GM10248 (cell line): ENCODE data around the gene VSTM1.

ENCODE experiments used
- CTCF ChIA-PET: fragments of 300-600 bp; sonication (Branson Sonifier 250); formaldehyde crosslinking; extraction: SDS; loops from one replicate; lab custom pipeline; 2021; ENCODE audit warnings: antibody characterized with exemption; lab: Yijun Ruan, JAX
- POLR2A ChIA-PET: fragments of 350-650 bp; sonication (Branson Sonifier 250); formaldehyde crosslinking; extraction: SDS; loops from one replicate; lab custom pipeline; 2020; ENCODE audit warnings: antibody characterized with exemption; lab: Yijun Ruan, JAX
- DNase-seq: peaks from one replicate; pipeline ENCODE4 v3.0.0; 2012; ENCODE audit errors: extremely low spot score
- CTCF ChIP-seq: IDR thresholded peaks from 2 replicates; pipeline ENCODE4 v1.5.1; 2012; ENCODE audit warnings: mild to moderate bottlenecking, low read depth; ENCODE audit errors: extremely low read depth, missing control alignments, control extremely low read depth

Gene VSTM1

GRCh38 chr19:54029301-54029700 lies 34.4 kb downstream of the VSTM1 start:
- no peak for DNase-seq
- POLR2A ChIA-PET = no interaction called here
- CTCF ChIA-PET = interaction anchor here (0.7 to 2.8 kb wide), 11 partner anchors 12 to 831 kb away, joined by 3 to 15 read pairs (median 4); partner anchors contain the start of gene MYADM
- no peak for TF ChIP-seq CTCF

GRCh38 chr19:54026656-54027055 lies 37.0 kb downstream of the VSTM1 start:
- POLR2A ChIA-PET = no interaction called here
- TF ChIP-seq CTCF = no peak
- CTCF ChIA-PET = interaction anchor here (0.9 to 5.2 kb wide), 5 partner anchors 9 to 234 kb away, joined by 3 to 36 read pairs (median 4); no protein-coding TSS in a partner anchor
- no peak for DNase-seq

GRCh38 chr19:54024660-54025059 lies 39.0 kb downstream of the VSTM1 start:
- no peak for TF ChIP-seq CTCF
- POLR2A ChIA-PET = no interaction called here
- DNase-seq = no peak
- CTCF ChIA-PET = interaction anchor here (0.9 to 5.2 kb wide), 14 partner anchors 8 to 829 kb away, joined by 3 to 36 read pairs (median 5); no protein-coding TSS in a partner anchor

- ChIA-PET CTCF (interaction anchor here (1.0 to 5.2 kb wide), 15 partner anchors 8 to 598 kb away, joined by 3 to 36 read pairs (median 6); no protein-coding TSS in a partner anchor), POLR2A (no interaction called here)
- no peak for DNase-seq
- no peak for TF ChIP-seq CTCF
These were observed 40.5 kb downstream of the VSTM1 start for GRCh38 chr19:54023191-54023590.

GRCh38 chr19:54021932-54022331 lies 41.8 kb downstream of the VSTM1 start:
- DNase-seq = no peak
- TF ChIP-seq CTCF = no peak
- POLR2A ChIA-PET = no interaction called here
- CTCF ChIA-PET = no interaction called here

- CTCF ChIA-PET = no interaction called here
- no peak for TF ChIP-seq CTCF
- POLR2A ChIA-PET = no interaction called here
- DNase-seq = no peak
These were observed 42.3 kb downstream of the VSTM1 start for GRCh38 chr19:54021363-54021762.
